HepG2 (cell line): ENCODE results near the gene DLX3.

Source experiments
- ARID5B ChIP-seq: IDR thresholded peaks from 2 replicates; pipeline ENCODE4 v1.4.0; 2020; ENCODE audit warnings: mild to moderate bottlenecking, missing genetic modification reagents
- CHCHD3 ChIP-seq: sonication (generic); formaldehyde crosslinking; IDR thresholded peaks from 2 replicates; pipeline ENCODE4 v1.8.0; 2022; ENCODE audit warnings: mild to moderate bottlenecking, missing genetic modification reagents, moderate library complexity
- IRF2 ChIP-seq: IDR thresholded peaks from 2 replicates; pipeline ENCODE4 v1.6.1; 2018; ENCODE audit warnings: missing genetic modification reagents, missing compliant biosample characterization
- NR1H2 ChIP-seq: sonication (generic); formaldehyde crosslinking; IDR thresholded peaks from 2 replicates; pipeline ENCODE4 v1.8.1; 2022; ENCODE audit warnings: low read depth, missing genetic modification reagents, borderline replicate concordance
- USF2 ChIP-seq, 2 experiments: sonication (generic) in 1 of 2; formaldehyde crosslinking in 1 of 2; IDR thresholded peaks; 2 replicates each; pipeline versions ENCODE4 v1.5.1 to v1.6.1; 2011 to 2020; ENCODE audit warnings: borderline replicate concordance in 1 of 2, low read depth in 1 of 2, low read length in 1 of 2, mild to moderate bottlenecking in 1 of 2, missing genetic modification reagents in 1 of 2, moderate library complexity in 1 of 2

- no peak for TF ChIP-seq IRF2 (CRISPR knock-in tag)
- TF ChIP-seq NR1H2 = no peak
- TF ChIP-seq USF2 (IDR thresholded peaks at IDR 0.05; ENCODE audit: low read depth, low read length) = no peak
- TF ChIP-seq USF2 (CRISPR knock-in tag; IDR thresholded peaks at IDR 0.05; ENCODE audit: borderline replicate concordance) = no peak
- TF ChIP-seq CHCHD3 (CRISPR knock-in tag) = no peak
- TF ChIP-seq ARID5B (CRISPR knock-in tag) = no peak
Measured at GRCh38 chr17:49952912-49953497, 42.0 kb downstream of the DLX3 start.
